HG03175 (cell line): ENCODE measurements around the gene EDEM1.
"Not testable (repeated sequence)": the region's sequence is repeated elsewhere in the genome, so short reads cannot be mapped to it uniquely, and the experiment has no call there.

Experiments
- ATAC-seq: cut with Tn5 transposase; IDR thresholded peaks from one replicate; pipeline ENCODE4 v1.9.1; 2021; ENCODE audit warnings: mild to moderate bottlenecking, moderate library complexity; ENCODE audit not compliant: unreplicated experiment

Gene EDEM1

DNA sequence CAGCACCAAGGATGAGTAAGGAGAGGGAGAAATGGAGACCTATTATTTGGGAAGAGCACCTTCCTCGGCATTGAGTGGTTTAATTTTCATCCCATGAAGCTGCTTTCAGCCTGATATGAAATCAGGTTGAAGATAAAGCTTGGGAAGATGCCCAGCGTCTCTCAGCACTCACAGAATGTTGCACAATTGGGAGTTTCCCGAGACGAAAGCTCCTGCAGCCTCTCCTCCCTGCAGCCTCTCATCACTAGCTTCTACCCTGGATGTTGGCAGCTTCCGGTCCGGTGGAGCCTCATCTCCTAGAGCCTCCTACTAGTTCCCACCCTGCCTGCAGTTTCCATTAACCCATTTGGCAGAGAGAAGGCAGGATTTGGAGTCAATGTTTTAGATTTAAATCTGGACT lies 40.3 kb downstream of the EDEM1 start:
- ATAC-seq: no peak

DNA sequence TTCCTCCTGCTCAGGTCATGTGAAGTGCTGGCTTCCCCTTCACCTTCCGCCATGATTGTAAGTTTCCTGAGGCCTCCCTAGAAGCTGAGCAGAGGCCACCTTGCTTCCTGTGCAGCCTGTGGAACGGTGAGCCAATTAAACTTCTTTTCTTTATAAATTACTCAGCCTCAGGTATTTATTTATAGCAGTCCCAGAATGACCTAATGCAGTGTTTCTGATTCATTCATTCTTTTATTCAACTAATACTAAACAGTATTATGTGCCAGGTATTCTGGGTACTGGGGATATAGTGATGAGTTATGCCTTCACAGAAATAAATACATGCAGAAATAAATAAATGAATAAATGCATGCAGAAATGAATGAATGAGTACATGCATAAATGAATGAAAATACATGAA lies 41.9 kb downstream of the EDEM1 start:
- no peak for ATAC-seq

DNA sequence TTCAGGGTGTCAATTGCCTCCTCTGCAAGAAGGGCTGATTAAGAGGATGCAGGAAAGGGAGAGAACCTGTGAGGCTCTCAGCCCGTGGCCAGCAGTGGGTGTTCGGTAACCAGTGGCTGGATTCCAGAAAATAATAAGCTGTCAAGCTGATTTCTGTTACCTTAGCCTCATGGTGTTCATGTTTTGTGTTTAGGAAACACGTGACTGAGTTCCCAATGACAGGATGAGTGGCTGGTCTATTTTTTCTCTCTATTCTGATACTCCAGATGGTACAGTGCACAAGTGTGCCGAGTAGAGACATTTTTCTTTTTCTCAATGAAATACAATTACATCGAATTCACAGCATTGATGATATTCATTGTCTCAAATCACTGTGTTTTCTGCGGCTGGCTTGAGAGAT lies 43.6 kb downstream of the EDEM1 start:
- no peak for ATAC-seq

DNA sequence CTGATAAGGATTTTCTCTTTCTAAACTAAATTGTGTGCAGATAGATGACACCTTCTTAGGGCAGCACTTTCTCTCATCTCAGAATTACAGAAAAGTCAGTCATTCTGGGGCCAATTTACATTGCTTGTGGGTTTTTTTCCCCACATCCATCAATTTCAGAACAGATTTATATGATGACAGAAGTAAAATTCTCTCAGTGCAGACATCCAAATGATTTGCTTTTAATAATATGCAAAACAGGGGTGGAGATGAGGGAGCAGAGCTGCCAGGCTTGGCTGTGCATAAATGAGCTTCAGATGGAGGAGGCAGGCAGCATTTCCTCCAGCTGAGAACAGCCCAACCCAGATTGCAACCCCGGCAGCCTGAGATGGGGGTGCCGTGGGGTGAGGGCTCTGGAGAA lies 44.0 kb downstream of the EDEM1 start:
- no peak for ATAC-seq

DNA sequence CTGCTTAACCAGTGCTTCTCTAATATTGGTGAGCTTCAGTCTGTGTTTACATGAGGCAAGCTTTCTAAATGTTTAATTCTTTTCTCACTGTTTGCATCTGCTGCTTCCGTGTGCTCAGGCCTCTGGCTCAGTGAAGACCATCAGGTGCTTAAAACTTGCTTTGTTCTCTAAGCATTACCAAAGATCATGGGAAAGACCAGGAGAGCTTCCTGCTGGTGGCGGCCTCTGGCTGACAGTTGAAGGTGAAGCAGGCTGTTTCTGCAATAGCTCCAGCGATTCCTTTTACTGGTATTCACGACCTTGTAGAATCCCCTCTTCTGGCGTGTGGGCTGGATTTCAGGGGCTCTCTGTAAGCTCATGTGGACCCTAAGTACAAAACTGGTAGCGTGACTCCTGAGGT lies 45.1 kb downstream of the EDEM1 start:
- ATAC-seq: no peak

DNA sequence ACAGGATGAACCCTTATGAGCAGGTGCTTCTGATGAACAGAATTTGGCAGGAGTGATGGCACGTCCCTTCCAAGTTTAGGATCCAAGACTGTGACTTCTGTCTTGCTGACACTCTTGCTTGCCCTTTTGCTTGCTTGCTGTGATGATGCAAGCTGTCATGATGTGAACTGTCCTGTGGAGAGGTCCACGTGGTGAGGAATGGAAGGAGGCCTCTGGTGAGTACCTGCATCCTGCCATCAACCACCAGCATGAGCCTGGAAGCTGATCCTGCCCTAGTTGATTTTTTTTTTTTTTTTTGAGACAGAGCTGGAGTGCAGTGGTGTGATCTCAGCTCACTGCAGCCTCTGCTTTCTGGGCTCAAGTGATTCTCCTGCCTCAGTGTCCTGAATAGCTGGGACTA lies 45.5 kb downstream of the EDEM1 start:
- ATAC-seq: no peak

DNA sequence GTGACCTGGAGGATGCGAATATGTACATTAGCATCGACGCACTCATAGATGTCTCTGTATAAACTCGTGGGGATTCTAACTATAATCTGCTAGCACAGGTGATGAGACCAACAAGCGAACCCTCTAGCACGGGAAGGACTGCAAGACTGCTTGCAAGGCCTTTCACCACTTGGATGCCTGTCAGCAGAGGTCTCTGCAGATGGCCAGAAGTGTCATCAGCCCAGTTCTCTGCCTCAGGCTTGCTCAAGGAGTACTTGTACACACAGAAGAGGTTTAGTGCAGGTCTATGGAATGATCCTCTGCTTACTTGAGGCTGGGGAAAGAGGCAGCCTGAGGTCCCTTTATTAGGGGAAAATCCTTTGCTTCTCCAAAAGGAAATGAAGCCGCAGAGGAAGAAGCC lies 48.1 kb downstream of the EDEM1 start:
- ATAC-seq: no peak

DNA sequence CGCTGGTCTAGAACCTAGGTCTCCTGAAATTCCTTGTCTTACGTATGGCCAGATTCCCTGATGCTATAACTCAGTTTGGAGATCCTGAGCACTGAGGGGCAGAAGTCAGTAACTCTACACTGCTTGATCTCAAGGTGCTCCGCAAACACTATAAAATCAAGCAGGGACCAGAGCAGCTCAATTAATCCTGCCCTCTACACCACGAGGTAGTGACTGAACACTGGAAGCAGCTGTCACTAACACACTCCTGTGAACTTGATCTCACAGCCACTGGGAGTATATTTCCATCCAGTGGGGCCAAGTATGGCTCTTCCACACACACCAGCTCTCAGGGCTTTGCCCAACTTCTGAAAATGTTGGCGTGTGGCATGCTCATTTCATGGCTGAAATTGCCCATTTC lies 51.0 kb downstream of the EDEM1 start:
- ATAC-seq: no peak

DNA sequence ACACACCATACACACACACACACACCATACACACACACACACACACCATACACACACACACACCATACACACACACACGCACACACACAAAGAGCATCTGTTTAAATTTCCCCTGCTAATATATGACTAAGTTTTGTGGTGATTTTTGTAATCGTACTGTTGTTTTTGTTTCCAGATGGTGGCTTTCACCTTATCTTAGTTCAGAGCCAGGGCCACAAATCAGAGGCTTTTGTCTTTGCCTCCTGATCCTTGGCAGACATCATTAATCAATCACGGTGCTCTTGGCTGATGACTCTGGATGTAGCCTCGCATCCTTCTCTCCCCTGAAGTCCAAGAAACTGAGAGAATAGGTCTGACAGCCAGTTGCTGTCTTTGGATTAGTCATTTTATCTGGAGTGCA lies 52.1 kb downstream of the EDEM1 start:
- no peak for ATAC-seq

DNA sequence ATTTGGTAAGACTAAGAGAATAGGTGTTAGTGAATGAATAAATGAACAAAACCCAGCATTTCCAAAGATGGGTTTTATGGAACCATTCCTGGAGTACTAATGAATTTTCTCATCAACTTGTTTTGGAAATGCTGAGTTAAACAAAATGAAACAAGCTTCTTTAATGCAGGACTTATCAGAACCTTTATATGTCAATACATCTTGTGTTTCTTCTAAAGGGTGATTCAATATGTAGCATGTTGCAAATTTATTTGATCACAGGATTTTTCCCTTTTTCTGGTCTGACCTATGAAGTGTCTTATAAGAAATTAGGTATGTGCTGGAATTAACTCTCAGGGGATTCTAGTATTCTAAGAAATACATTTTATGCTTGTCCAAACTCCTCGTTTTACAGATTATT lies 53.2 kb downstream of the EDEM1 start:
- no peak for ATAC-seq

DNA sequence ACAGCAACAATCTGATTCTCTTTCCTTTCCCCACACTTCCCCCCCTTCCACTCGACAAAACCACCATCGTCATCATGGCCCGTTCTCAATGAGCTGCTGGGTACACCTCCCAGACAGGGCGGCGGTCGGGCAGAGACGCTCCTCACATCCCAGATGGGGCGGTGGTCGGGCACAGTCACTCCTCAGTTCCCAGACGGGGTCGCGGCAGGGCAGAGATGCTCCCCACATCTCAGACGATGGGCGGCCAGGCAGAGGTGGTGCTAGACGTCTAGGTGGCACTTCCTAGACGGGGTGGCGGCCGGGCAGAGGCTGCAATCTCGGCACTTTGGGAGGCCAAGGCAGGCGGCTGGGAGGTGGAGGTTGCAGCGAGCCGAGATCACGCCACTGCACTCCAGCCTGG lies 55.3 kb downstream of the EDEM1 start:
- not testable (repeated sequence) for ATAC-seq

DNA sequence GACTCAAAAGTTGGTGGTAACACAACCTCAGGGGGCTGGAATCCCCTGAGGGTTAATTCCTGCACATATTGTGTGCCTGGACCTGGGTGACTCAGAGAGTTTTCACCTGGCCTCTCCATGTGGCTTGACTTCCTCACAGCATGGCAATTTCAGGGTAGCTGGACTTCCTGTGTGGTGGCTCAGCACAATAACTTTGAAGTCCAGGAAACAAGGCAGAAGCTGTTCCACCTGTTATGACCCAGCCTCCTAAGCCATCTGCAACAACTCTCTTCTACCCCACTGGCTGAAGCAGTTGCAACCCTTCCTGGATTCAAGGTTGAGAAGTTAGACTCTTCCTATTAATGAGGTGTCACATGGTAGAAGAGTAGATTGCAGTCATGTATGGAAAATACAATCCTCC lies 58.4 kb downstream of the EDEM1 start:
- ATAC-seq: no peak

DNA sequence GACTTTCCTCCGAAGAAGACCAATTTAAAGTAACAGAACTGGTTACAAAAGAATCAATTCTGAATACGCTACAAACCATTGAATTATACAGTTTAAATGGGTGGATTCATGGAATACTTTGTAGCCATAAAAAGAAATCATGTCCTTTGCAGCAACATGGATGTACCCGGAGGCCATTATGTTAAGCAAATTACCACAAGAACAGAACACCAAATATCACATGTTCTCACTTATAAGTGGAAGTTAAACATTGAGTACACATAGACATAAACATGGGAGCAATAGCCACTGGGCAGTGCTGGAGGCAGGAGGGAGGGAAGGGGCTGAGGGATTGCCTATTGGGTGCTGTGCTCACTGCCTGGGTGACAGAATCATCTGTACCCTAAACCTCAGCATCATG lies 61.3 kb downstream of the EDEM1 start:
- no peak for ATAC-seq

DNA sequence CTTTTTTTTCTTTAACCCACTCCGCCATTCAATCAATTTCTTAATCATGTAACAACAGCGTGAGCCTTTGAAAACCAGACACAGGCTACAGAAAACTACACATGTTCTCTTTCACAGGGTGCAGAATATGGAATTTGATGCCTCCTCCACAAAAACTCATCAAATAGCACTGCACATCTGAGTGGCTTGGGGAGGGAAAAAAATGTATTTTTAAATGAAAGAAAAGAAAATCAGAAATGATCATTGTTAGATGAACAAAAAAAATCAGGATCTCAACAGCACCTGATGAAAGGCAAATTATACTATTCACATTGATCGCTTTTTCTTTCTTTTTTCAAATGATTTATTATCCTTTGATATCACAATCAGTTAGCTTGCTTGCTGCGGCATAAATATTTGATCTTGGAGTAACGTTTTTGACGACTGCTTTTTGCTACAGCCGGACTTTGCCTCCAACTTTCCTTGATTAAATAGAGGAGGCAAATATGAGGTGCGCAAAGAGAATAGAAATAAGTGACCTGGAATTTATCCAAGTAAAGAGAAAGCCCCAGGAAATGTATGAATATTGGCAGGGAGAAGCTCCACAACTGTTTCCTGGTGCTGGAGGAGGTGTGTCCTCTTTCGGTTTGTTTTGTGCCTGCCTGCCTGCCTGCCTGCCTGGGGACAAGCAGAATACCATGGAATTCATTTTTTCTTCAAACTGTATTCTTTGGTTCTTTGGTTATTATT lies 63.1 kb downstream of the EDEM1 start:
- ATAC-seq: no peak

DNA sequence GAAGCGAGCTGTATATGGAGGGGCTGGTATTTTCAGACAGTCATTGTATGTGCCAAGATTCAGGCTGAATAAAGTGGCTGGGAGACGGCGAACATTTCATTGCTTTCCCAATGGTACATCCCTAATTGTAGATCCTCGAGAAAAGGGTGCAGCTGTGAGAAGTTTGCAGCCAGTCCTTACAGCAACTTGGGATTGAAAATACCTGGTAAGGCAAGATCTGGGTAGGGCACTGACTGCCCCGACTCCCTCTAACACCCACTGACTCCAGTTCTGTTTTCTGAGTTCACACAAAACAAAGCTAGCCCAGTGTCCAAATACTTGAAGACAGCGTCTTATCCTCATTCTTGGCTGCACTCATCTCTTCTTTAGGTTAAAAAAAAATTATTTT lies 63.7 kb downstream of the EDEM1 start:
- ATAC-seq: no peak

DNA sequence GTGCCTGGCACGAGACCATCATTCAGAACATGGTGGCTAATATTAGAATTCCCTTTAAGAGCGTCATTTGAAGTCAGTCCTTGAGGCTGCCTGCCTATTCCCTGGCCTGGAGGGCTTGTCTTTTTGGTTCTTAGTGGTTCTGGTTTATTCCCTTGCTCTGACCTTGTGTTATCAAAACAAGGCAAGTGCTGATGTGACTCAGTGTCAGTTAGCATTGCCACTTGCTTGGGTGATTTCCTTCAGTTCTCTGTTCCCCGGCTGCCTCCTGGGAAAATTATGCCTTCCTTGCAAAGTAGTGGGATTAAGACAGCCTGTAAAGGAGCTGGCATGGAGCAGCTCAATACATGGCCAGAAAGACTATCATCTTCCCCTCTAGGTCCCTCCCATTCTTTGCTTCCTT lies 64.6 kb downstream of the EDEM1 start:
- ATAC-seq: no peak

DNA sequence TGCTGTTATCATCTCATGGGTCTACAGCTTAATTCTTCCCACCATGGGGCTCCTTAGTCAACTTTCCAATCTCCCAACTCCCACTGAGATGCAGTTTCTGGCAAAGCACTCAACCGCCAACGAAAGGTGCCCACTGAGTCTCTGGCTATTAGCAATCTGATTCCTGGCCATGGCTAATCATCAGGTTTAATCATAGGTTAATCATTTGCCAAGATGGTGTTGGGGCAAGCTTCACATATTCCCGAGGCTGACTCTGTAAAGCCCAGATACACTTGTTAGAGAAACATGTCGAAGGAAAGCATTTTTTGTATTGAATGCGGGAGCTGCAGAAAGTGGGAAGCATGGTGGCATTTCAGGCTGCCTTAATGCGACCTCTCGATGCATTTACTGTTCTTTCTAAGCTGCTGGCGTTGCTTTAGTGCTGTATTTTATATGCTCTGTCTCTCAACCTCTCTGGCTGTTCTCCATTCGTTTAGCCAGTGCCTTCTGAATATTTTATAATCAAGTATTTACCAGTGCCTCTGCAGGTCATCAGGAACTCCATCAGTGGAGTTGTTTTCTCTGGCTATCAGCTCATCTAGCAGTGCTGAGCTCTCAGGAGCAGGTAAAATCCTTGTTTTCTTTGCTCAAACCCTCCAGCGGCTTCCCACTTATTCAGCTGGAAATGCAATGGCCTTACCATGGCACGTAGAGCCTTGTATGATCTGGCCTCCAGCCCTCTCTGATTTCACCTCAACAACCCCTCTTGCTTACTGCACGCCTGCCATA lies 67.0 kb downstream of the EDEM1 start:
- ATAC-seq: no peak

DNA sequence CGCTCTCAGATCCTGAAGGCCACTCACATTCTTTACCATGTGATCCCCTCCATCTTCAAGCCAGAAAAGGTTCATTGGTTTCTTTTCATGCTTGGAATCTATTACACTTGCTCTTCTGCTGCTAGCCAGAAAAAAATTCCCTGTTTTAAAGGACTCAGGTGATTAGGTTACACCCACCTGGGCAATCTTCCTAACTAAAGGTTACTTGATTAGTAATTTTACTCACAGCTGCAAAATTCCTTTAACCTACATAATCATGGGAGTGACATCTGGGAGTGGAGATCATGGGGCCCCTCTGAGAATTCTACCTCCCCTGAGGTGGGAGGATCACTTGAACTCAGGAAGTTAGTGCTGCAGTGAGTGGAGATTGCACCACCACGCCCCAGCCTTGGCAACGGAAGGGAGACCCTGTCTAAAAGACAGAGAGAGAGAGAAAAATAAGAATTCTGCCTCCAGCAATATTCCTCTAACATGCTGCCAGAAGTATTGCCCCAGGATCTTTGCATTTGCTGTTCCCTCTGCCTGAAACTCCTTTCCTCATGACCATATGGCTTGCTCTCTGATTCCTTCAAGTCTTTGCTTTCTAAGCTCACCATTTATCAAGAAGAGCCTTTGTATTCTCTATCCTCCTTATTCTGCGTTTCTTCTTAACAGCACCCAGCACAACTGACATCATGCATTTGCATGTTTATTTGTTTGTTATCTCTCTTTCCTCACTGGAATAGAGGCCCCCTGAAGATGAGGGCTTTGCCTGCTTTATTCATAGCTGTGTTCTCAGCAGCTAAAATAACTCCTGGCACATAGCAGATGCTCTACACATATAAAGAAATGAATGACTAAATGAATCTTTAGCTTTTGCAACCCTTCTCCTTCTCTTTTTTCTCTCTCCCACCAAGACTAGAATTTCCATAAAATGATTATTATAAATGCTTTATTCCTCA lies 68.2 kb downstream of the EDEM1 start:
- no peak for ATAC-seq

DNA sequence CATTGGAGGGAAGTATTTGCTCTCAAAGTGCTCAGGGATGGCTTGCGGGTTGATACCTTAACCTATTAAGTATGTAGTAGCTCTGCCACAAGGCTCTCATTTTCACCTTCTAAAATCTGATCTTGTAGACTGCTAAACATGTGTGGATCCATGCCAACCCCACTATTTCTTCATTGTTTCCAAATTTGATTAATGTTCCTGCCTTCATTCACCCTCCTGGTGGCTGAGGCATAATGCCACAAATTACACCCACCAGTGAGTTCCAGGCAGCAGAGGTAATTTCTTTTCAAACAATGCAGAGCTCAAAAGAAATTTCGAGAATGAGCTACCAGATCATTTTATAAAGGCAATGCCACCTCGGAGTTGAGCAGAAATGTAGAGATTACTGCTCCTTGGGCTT lies 71.0 kb downstream of the EDEM1 start:
- no peak for ATAC-seq

DNA sequence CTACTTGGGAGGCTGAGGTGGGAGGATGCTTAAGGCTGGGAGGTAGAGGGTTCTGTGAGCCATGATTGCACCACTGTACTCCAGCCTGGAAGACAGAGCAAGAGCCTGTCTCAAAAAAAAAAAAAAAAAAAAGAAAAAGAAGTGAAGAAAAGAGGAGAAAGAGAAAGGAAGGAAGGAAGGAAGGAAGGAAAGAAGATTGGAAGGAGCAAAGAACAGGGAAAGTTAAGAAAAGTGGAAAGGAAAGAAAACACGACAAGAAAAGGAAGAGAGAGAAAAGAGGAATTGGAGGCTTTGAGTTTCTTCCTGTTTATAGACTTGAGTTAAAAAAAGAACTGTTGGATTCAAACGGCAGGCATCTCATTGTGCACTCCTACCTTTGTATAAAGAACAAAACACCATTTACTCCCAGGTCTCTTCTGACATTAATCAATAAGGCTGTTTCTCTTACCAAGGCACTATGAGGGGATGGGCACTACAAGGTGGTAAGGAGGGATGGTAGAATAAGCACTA lies 73.5 kb downstream of the EDEM1 start:
- no peak for ATAC-seq

DNA sequence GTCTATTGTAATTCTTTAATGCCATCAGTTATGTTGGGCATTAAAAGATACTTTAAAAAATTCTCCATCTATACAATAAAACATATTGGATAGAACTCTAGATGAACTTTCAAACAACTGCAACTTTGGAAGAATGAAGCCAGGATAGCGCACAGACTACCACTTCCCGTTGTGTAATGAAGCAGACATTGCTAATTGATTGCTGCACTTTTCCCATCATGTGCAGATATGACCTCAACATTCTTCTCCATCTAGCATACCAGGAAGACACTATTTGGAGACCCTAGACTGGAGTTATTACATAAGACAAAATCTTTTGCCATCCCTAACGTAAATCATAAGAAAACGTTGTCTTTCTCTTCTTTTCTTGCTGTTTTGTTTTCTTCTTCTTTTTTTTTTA lies 75.0 kb downstream of the EDEM1 start:
- no peak for ATAC-seq
